Natural killer cell (primary cell): Measurements from ENCODE around the gene NOG. TPM values are rescaled to one million over a fixed set of nuclear protein-coding genes. Genes with fewer than 3 reads are reported as not detected.

ENCODE experiments used
- ATAC-seq, 3 donors: fragments of 150-1000 bp in 2 of 3; fragments of 200-7000 bp in 1 of 3; cut with Tn5 transposase; 1 replicate in 1 of 3; 2 replicates in 2 of 3; pipeline ENCODE4 v1.10.0; 2021; ENCODE audit warnings: mild to moderate bottlenecking in 2 of 3, moderate library complexity in 2 of 3
- DNase-seq, 2 donors: peaks; one replicate each; pipeline versions ENCODE4 v3.0.0 to v3.0.0-alpha.2; 2013 to 2021; ENCODE audit warnings: mixed read lengths in 1 of 2
- H3K27ac ChIP-seq: one replicate; pipeline ENCODE4 v1.5.1; 2013; ENCODE audit warnings: mild to moderate bottlenecking, low read length
- H3K27me3 ChIP-seq: one replicate; pipeline ENCODE4 v1.6.1; 2013; ENCODE audit warnings: low read length; ENCODE audit not compliant: control insufficient read depth, insufficient read depth
- H3K36me3 ChIP-seq: one replicate; pipeline ENCODE4 v1.6.1; 2013; ENCODE audit warnings: low read length; ENCODE audit not compliant: control insufficient read depth, insufficient read depth
- H3K4me1 ChIP-seq: one replicate; pipeline ENCODE4 v1.6.1; 2013; ENCODE audit warnings: low read length; ENCODE audit not compliant: control insufficient read depth, insufficient read depth
- H3K4me3 ChIP-seq: one replicate; pipeline ENCODE4 v1.5.1; 2013; ENCODE audit warnings: low read length
- H3K9me3 ChIP-seq: one replicate; pipeline ENCODE4 v1.6.1; 2013; ENCODE audit warnings: low read length; ENCODE audit not compliant: control insufficient read depth, insufficient read depth
- H3K27ac Mint-ChIP-seq, 2 donors: one replicate each; pipeline ENCODE4 v1.8.0; 2022; ENCODE audit warnings: mild to moderate bottlenecking in 2 of 2, mixed read lengths in 2 of 2, moderate library complexity in 1 of 2
- H3K27me3 Mint-ChIP-seq, 2 donors: one replicate each; pipeline ENCODE4 v1.8.0; 2022; ENCODE audit warnings: low read depth in 2 of 2, mixed read lengths in 2 of 2
- H3K36me3 Mint-ChIP-seq: one replicate; pipeline ENCODE4 v1.8.0; 2022; ENCODE audit warnings: mixed read lengths
- H3K4me1 Mint-ChIP-seq, 2 donors: one replicate each; pipeline ENCODE4 v1.8.0; 2022; ENCODE audit warnings: mixed read lengths in 2 of 2
- H3K4me3 Mint-ChIP-seq: one replicate; pipeline ENCODE4 v1.8.0; 2022; ENCODE audit warnings: mild to moderate bottlenecking, moderate library complexity, mixed read lengths
- H3K9me3 Mint-ChIP-seq, 2 donors: one replicate each; pipeline ENCODE4 v1.8.0; 2022; ENCODE audit warnings: mixed read lengths in 2 of 2
- WGBS: methylation state at CpG from one replicate; pipeline ENCODE4 v1.1.7; 2013; ENCODE audit warnings: missing lambda C conversion rate; ENCODE audit not compliant: insufficient coverage; 5-methylcytosine and 5-hydroxymethylcytosine counted together
- intact Hi-C: fragments of 100-400 bp; cut with micrococcal nuclease; formaldehyde crosslinking; loops from one replicate; pipeline ENCODE4 v1.14.2; 2022
- total RNA-seq, 4 donors: library from RNA; stranded (reverse); fragments of 120-200 nt in 1 of 4; gene quantifications; one replicate each; pipeline versions ENCODE4 v1.2.3 to v1.2.4, GENCODE V29; 2013 to 2022
- TF ChIP-seq, protein P1 (sequence below): fragments of 200-600 bp; IDR thresholded peaks from one replicate; pipeline ENCODE4 v1.8.0; 2022; ENCODE audit warnings: antibody characterized with exemption

Gene NOG
- total RNA-seq, 3 donors from 2014 or later (not counting 1 experiment from before 2014, with no cell fraction given): 0.19 to 0.77 (median 0.38) TPM

DNA sequence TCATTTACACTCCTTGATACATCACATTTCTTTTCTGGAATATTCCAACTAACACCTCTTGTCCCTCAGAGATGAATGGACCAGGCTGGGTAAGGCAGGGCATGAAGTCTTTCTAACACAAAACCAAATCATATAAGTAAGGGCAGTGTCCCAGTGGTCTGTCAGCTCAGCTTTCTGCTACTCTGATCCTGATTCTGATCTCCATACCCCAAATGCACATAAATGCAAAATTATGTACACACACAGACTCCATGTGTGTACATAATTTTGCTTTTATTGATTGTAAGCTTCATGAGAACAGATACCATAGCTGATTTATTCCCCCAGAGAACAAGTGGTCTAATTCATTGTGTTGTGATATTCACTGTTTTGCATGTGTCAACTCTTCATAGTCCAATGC, 47.9 kb downstream of the NOG start:
- H3K4me3 ChIP-seq: no peak overlapping the region
- H3K27ac ChIP-seq: no peak overlapping the region
- ATAC-seq (no peak), DNase-seq (no peak)
- TF ChIP-seq, protein P1, sequence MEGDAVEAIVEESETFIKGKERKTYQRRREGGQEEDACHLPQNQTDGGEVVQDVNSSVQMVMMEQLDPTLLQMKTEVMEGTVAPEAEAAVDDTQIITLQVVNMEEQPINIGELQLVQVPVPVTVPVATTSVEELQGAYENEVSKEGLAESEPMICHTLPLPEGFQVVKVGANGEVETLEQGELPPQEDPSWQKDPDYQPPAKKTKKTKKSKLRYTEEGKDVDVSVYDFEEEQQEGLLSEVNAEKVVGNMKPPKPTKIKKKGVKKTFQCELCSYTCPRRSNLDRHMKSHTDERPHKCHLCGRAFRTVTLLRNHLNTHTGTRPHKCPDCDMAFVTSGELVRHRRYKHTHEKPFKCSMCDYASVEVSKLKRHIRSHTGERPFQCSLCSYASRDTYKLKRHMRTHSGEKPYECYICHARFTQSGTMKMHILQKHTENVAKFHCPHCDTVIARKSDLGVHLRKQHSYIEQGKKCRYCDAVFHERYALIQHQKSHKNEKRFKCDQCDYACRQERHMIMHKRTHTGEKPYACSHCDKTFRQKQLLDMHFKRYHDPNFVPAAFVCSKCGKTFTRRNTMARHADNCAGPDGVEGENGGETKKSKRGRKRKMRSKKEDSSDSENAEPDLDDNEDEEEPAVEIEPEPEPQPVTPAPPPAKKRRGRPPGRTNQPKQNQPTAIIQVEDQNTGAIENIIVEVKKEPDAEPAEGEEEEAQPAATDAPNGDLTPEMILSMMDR: no peak
- peaks cover 3% of the 10 kb centered on the region for H3K27me3 ChIP-seq
- no peaks in the 10 kb centered on the region for H3K9me3 Mint-ChIP-seq
- no peaks in the 10 kb centered on the region for H3K9me3 ChIP-seq
- no peaks in the 10 kb centered on the region for H3K4me1 ChIP-seq
- no peak overlapping the region for H3K27ac Mint-ChIP-seq
- H3K36me3 ChIP-seq: no peaks in the 10 kb centered on the region
- H3K36me3 Mint-ChIP-seq: no peaks in the 10 kb centered on the region
- no peak overlapping the region for H3K4me3 Mint-ChIP-seq
- H3K4me1 Mint-ChIP-seq: no peaks in the 10 kb centered on the region
- peaks cover 43 to 68% of the 10 kb centered on the region in 2 donors for H3K27me3 Mint-ChIP-seq
- intact Hi-C loops: no loop called here

DNA sequence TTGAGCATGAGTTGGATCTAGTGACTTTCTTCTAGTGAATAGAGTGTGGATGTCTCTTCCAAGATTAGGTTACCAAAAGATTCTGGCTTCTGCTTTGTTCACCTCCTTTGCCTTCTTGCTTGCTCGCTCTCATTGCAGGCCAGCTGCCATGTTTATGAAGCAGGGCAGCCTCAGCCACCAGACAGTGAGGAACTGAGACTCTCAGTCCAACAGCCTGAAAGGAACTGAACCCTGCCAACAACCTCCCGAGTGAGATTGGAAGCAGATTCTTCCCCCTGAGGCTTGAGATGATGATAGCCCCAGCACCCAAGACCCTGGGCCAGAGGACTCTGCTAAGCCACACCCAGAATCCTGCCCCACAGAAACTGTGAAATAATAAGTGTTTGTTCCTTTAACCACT, 48.4 kb downstream of the NOG start:
- no peak for DNase-seq
- Mint-ChIP-seq H3K36me3 (no peaks in the 10 kb centered on the region), H3K9me3 (no peaks in the 10 kb centered on the region), H3K4me1 (no peaks in the 10 kb centered on the region), H3K27ac (no peak overlapping the region), H3K4me3 (no peak overlapping the region), H3K27me3 (peaks cover 44 to 69% of the 10 kb centered on the region in 2 donors)
- Histone ChIP-seq H3K27ac (no peak overlapping the region), H3K4me3 (no peak overlapping the region), H3K9me3 (no peaks in the 10 kb centered on the region), H3K4me1 (no peaks in the 10 kb centered on the region), H3K36me3 (no peaks in the 10 kb centered on the region), H3K27me3 (peaks cover 3% of the 10 kb centered on the region)
- intact Hi-C loops: no loop called here
- WGBS: 63% methylated on average over 2 of the region's 2 CpGs
- ATAC-seq: no peak
- TF ChIP-seq, protein P1: no peak

DNA sequence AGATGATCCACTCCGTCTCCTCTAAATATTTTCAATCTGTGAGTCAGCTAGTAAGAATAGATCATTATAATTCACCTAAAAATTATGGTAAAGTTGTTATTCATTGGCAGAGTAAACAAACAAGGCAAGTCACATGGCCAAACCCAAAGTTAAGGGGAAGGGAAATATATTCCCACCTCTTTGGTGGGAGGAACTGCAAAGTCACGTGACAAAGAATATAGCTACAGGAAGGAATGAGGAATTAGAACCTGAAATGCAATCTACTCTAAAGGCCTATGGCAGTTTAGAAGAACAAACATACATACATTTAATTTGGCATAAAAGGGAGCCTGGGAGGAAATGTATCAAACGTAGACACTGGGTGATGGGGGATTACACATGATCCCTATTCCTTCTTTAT, 48.9 kb downstream of the NOG start:
- no peak for DNase-seq
- TF ChIP-seq, protein P1: no peak
- Histone ChIP-seq H3K4me1 (no peaks in the 10 kb centered on the region), H3K27me3 (no peaks in the 10 kb centered on the region), H3K36me3 (no peaks in the 10 kb centered on the region), H3K27ac (no peak overlapping the region), H3K9me3 (no peaks in the 10 kb centered on the region), H3K4me3 (no peak overlapping the region)
- no peaks in the 10 kb centered on the region for H3K36me3 Mint-ChIP-seq
- peaks cover 46 to 72% of the 10 kb centered on the region in 2 donors for H3K27me3 Mint-ChIP-seq
- no peak for ATAC-seq
- no peaks in the 10 kb centered on the region for H3K9me3 Mint-ChIP-seq
- no peak overlapping the region for H3K27ac Mint-ChIP-seq
- no CpG with 5 or more reads among the region's 3 CpGs for WGBS
- intact Hi-C loops: no loop called here
- H3K4me1 Mint-ChIP-seq: no peaks in the 10 kb centered on the region
- no peak overlapping the region for H3K4me3 Mint-ChIP-seq

Other genes with a start within 250 kb of the NOG start
- 1 to 10 TPM; 3.4 to 4.8 (median 3.5) TPM for gene C17orf67, start 240.2 kb downstream of the NOG start, total RNA-seq
- gene DGKE, start 240.5 kb downstream of the NOG start, total RNA-seq: 10 to 100 TPM; 19.3 to 31.0 (median 29.5) TPM